Measurements from ENCODE around the gene PTPMT1.
"Not testable (repeated sequence)": the region's sequence is repeated elsewhere in the genome, so short reads cannot be mapped to it uniquely, and the experiment has no call there.

PTPMT1 gene

DNA sequence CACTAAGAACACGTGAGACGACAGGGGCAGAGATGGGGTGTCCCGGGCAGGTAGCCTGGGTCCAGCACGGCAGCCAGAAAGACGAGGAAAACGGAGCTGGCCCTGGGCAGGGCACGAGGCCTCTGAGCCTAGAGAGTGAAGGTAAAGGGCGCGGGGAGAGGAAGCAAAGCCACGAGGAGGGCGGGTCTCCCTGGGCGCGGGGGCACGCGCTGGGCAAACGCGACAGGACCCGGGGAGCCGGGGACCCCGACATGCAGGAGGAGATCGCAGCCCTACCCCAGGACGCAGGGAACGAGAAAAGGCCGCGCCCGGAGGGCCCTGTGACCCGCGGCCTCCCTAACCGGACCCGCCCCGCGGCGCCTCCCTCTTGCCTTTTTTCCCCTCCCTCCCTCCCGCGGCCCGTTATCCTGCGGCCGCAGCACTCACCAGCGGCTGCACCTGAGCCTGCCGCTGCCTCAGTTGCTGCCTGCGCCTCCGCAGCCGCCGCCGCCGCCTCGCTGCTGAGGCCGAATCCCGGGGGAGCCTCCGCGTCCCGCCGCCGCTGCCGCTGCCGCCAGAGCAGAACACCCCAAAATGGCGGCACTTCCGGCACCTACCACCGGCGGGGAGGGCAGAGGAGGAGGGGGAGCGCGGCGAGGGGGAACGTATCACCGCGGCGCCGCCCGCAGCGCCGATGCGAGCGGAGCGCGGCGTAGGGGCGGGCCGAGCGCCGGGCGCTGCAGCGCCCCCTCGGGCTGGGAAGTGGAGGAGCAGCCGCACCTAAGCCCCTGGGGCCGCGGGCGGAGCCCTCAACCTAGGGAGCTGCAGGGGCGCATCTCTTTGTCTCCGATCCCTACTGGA lies 12.6 kb upstream of the PTPMT1 start, which contains the start of gene CELF1:
Gene CELF1, minus strand, starts transcription at position 567 of the 840 bp plus-strand sequence. CDS start 53,609 bp downstream, outside the sequence.
- Mint-ChIP-seq H3K4me3 (peak within 1 kb of the TSS; percentile 99 to 100 (median 99)), H3K27me3 (ENCODE audit: low read depth) (no peaks in the 10 kb centered on the region), H3K9me3 (no peaks in the 10 kb centered on the region), H3K27ac (peak within 1 kb of the TSS; percentile 92 to 99 (median 97)), H3K4me1 (peaks cover 29% of the 10 kb centered on the region), H3K36me3 (ENCODE audit: low read depth) (peaks cover 14% of the 10 kb centered on the region)
- TF ChIP-seq, protein P1, sequence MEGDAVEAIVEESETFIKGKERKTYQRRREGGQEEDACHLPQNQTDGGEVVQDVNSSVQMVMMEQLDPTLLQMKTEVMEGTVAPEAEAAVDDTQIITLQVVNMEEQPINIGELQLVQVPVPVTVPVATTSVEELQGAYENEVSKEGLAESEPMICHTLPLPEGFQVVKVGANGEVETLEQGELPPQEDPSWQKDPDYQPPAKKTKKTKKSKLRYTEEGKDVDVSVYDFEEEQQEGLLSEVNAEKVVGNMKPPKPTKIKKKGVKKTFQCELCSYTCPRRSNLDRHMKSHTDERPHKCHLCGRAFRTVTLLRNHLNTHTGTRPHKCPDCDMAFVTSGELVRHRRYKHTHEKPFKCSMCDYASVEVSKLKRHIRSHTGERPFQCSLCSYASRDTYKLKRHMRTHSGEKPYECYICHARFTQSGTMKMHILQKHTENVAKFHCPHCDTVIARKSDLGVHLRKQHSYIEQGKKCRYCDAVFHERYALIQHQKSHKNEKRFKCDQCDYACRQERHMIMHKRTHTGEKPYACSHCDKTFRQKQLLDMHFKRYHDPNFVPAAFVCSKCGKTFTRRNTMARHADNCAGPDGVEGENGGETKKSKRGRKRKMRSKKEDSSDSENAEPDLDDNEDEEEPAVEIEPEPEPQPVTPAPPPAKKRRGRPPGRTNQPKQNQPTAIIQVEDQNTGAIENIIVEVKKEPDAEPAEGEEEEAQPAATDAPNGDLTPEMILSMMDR (IDR thresholded peaks at IDR 0.05; ENCODE audit: unreplicated experiment in 3 of 3), result peak; percentile 96 to 99 (median 97)

DNA sequence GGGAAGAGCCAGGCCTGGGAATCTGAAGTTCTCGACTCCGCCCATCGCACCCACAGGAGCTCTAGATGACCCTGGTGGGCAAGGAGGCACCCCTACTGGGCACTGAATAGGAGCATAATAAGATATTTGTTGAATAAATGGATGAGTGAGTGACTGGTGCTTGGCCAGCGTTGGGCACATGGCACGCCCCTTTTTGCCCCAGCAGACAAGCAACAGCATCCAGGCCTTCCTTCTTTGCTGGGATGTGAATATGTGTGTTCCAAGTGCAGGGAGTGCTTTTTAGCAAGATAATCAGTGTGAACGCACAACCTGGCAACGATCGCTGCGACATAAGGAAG lies 12.0 kb upstream of the PTPMT1 start:
- no peaks in the 10 kb centered on the region for H3K27me3 Mint-ChIP-seq (ENCODE audit: low read depth)
- H3K27ac Mint-ChIP-seq, result peak overlapping the region; percentile 90 to 99 (median 96)
- H3K36me3 Mint-ChIP-seq (ENCODE audit: low read depth), result peaks cover 10% of the 10 kb centered on the region
- no peaks in the 10 kb centered on the region for H3K9me3 Mint-ChIP-seq
- peak overlapping the region; percentile 95 to 100 (median 99) for H3K4me3 Mint-ChIP-seq
- peaks cover 25% of the 10 kb centered on the region for H3K4me1 Mint-ChIP-seq
- TF ChIP-seq, protein P1 (IDR thresholded peaks at IDR 0.05; ENCODE audit: unreplicated experiment in 3 of 3), result peak in 2 of 3 experiments; percentile 9 to 40

DNA sequence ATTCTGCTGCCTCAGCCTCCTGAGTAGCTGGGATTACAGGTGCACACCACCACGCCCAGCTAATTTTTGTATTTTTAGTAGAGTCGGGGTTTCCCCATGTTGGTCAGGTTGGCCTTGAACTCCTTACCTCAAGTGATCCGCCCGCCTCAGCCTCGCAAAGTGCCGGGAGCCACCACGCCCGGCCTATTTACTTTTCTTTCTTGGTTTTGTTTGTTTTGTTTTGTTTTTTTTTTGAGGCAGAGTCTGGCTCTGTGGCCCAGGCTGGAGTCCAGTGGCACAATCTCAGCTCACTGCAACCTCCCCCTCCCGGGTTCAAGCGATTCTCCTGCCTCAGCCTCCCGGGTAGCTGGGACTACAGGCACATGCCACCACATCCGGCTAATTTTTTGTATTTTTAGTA lies 8.4 kb upstream of the PTPMT1 start:
- not testable (repeated sequence) for H3K27me3 Mint-ChIP-seq (ENCODE audit: low read depth); H3K4me1 Mint-ChIP-seq; H3K36me3 Mint-ChIP-seq (ENCODE audit: low read depth); H3K9me3 Mint-ChIP-seq; H3K27ac Mint-ChIP-seq; H3K4me3 Mint-ChIP-seq

DNA sequence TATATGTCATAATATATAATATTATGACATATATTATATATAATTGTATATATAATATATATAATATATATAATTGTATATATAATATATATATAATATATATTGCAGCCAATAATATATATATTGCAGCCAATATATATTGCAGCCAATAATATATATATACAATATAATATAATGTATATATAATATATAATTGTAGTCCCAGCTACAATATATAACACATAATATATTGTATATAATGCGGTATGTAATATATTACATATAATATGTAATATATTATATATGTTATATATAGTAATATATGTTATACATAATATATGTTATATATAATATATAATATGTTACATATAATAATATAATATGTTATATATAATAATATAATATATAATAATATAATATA lies 6.7 kb upstream of the PTPMT1 start:
- Mint-ChIP-seq H3K4me1 (no peaks in the 10 kb centered on the region), H3K27ac (no peak overlapping the region), H3K27me3 (ENCODE audit: low read depth) (no peaks in the 10 kb centered on the region), H3K36me3 (ENCODE audit: low read depth) (no peaks in the 10 kb centered on the region), H3K4me3 (no peak overlapping the region), H3K9me3 (no peaks in the 10 kb centered on the region)
- TF ChIP-seq, protein P1 (IDR thresholded peaks at IDR 0.05; ENCODE audit: unreplicated experiment in 3 of 3), result no peak

DNA sequence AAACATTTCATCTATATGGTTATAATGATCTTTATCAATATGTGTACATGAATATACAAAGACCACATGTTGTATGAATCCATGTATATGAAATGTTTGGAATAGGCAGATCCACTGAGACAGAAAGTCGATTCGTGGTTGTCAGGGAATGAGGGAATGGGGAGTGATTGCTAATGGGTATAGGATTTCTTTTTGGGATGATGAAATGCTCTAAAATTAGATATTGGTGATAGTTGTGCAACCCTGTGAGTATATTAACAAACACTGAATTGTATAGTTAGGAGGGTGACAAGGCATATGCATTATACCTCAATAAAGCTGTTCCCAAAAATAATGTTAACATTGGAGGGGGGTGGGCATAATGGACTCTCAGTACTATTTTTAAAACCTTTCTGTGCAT lies 5.0 kb upstream of the PTPMT1 start:
- TF ChIP-seq, protein P1 (IDR thresholded peaks at IDR 0.05; ENCODE audit: unreplicated experiment in 3 of 3), result no peak
- Mint-ChIP-seq H3K9me3 (no peaks in the 10 kb centered on the region), H3K27me3 (ENCODE audit: low read depth) (no peaks in the 10 kb centered on the region), H3K36me3 (ENCODE audit: low read depth) (no peaks in the 10 kb centered on the region), H3K27ac (no peak overlapping the region), H3K4me1 (peaks cover 4% of the 10 kb centered on the region), H3K4me3 (peak overlapping the region in 1 of 3 experiments; percentile 46)

DNA sequence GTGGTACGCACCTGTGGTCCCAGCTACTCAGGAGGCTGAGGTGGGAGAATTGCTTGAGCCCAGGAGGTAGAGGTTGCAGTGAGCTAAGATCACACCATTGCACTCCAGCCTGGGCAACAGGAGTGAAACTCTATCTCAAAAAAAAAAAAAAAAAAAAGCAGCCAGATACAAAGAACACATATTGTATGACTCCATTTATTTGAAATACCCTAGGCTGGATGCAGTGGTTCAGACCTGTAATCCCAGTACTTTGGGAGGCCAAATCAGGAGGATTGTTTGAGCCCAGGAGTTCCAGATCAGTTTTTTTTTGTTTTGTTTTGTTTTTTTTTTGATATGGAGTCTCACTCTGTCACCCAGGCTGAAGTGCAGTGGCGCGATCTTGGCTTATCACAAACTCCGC lies 3.0 kb upstream of the PTPMT1 start:
- H3K27ac Mint-ChIP-seq; H3K4me1 Mint-ChIP-seq; H3K36me3 Mint-ChIP-seq (ENCODE audit: low read depth); H3K27me3 Mint-ChIP-seq (ENCODE audit: low read depth); H3K9me3 Mint-ChIP-seq: not testable (repeated sequence)
- peak overlapping the region in 1 of 3 experiments; percentile 35 for H3K4me3 Mint-ChIP-seq

DNA sequence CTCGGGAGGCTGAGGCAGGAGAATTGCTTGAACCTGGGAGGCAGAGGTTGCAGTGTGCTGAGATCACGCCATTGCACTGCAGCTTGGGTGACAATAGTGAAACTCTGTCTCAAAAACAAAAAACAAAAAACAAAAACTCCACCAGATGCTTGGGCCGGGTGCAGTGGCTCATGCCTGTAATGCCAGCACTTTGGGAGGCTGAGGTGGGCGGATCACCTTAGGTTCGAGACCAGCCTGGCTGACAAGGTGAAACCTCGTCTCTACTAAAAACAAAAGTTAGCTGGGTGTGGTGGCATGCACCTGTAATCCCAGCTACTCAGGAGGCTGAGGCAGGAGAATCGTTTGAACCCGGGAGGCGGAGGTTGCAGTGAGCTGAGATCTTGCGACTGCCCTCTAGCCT lies 1.0 kb upstream of the PTPMT1 start:
- peak overlapping the region; percentile 62 to 79 (median 75) for H3K4me3 Mint-ChIP-seq
- not testable (repeated sequence) for H3K27me3 Mint-ChIP-seq (ENCODE audit: low read depth); H3K9me3 Mint-ChIP-seq; H3K27ac Mint-ChIP-seq; H3K4me1 Mint-ChIP-seq; H3K36me3 Mint-ChIP-seq (ENCODE audit: low read depth)
